GM19455 (cell line): ENCODE data around the gene ADGRB3.
"Not testable (repeated sequence)": the region's sequence is repeated elsewhere in the genome, so short reads cannot be mapped to it uniquely, and the experiment has no call there.

Experiments
- ATAC-seq: cut with Tn5 transposase; IDR thresholded peaks from one replicate; pipeline ENCODE4 v1.9.1; 2021; ENCODE audit not compliant: unreplicated experiment

The ADGRB3 gene

DNA sequence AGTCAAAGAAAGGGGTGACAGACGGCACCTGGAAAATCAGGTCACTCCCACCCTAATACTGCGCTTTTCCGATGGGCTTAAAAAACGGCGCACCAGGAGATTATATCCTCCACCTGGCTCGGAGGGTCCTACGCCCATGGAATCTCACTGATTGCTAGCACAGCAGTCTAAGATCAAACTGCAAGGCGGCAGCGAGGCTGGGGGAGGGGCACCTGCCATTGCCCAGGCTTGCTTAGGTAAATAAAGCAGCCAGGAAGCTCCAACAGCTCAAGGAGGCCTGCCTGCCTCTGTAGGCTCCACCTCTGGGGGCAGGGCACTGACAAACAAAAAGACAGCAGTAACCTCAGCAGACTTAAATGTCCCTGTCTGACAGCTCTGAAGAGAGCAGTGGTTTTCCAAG is 277.7 kb downstream of the ADGRB3 start:
- ATAC-seq: not testable (repeated sequence)

DNA sequence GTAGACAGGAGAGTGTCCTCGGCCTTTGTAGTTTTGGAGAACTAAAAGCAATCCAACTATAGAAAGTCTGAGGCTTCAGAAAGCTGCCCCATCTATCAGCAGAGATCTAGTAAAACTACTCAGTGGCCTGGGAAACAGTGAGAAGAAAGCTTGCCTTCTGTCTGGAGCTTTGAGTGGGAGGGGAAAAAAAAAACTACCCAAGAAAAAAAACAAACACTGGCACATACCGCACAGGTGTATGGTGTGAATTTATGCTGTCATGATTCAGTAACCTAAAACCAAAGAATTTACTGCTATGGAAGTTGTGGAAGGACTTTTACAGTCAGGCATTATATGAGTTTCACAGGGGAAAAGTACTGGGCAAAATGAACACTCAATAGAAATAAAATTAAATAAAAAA is 280.5 kb downstream of the ADGRB3 start:
- no peak for ATAC-seq

GRCh38 chr6:68919537-68919936 is 284.5 kb downstream of the ADGRB3 start:
- no peak for ATAC-seq

DNA sequence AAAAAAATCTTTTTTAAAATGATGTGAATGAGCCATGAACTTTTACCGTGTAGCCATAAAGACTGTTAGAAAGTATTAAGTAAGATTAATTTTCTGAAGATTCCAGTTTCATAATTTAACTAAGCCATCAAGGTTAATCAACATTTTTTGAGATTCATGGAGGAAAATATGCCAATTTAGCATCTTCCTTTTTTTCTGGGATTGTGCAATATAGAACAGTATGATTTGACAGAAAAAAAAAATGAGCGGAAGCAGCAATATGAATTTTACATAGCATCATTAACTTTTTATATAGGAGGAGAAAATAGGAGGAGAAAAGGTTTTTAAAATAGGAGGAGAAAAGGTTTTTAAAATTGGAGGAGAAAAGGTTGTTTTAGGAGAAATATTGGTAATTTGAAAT is 306.3 kb downstream of the ADGRB3 start:
- ATAC-seq: no peak

GRCh38 chr6:68947721-68948120 is 312.6 kb downstream of the ADGRB3 start:
- no peak for ATAC-seq

- ATAC-seq: no peak
Measured at GRCh38 chr6:68951270-68951669, 316.2 kb downstream of the ADGRB3 start.

GRCh38 chr6:68958327-68958726 is 323.2 kb downstream of the ADGRB3 start:
- ATAC-seq: no peak

GRCh38 chr6:68967549-68968300 is 332.6 kb downstream of the ADGRB3 start:
- ATAC-seq: peak; percentile 79

GRCh38 chr6:68968301-68968649 is 333.2 kb downstream of the ADGRB3 start:
- ATAC-seq: no peak

DNA sequence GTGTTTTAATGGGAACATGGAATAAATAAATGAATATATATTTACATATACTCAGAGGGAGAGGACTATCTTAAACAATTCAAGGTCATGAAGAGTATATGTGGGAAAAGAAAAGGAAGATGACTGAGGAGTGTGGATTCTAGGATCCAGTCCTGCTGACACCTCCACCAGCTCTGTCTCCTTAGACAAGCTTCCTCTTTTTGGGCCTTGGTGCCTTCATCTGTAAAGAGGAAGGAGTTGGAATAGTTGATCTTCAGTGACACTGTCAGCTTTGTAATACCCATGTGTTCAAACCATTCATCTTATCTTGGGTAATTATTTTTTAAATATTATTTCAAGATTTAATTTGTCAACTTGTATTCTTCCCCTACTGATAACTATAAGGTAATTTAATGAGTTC is 338.0 kb downstream of the ADGRB3 start:
- ATAC-seq: no peak

- ATAC-seq: no peak
Measured at GRCh38 chr6:68975064-68975463, 340.0 kb downstream of the ADGRB3 start.

GRCh38 chr6:68975816-68976215 is 340.7 kb downstream of the ADGRB3 start:
- ATAC-seq: no peak

DNA sequence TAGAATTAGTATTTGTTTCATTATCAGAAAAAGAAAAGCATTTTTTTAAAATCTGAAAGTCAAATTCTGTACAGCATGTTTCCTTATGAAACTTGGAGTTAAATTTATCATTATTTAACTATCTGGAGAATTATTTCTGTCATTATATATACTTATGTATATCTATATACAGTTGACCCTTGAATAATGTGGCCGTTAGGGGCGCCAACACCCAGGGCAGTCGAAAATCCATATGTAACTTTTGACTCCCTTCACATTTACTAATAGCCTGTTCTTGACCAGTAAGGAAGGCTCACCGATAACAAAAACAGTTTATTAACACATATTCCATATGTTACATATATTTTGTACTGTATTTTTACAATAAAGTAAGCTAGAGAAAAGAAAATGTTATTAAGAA is 341.2 kb downstream of the ADGRB3 start:
- ATAC-seq: no peak

DNA sequence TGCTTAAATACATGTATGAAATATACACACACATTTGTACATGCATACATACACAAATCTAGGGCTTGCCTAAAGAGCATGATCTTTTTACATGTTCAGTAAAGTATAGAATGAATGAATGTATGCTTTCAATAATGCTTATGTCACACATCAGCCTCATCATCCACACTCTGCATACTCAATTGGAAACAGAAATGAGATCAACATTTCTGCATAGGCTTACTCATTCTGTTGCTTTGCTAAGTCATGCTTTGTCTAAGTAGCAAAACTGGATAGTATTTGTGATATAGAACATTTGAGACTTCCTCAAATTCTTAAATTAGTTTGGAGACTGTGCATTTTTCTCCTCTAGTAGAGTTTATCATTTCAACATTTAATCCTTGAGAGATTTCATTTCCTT is 343.3 kb downstream of the ADGRB3 start:
- ATAC-seq: no peak

DNA sequence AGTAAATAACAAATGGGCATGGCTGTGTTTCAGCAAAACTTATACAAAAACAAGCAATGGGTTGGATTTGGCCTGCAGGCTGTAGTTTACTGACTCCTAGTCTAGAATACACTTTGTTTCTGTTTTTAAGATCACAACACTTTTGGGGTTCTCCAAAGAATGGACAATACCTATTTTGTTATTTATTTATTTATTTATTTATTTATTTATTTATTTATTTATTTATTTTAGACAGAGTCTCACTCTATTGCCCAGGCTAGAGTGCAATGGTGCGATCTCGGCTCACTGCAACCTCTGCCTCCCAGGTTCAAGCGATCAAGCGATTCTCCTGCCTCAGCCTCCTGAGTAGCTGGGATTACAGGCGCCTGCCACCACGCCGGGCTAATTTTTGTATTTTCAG is 346.6 kb downstream of the ADGRB3 start:
- ATAC-seq: not testable (repeated sequence)

DNA sequence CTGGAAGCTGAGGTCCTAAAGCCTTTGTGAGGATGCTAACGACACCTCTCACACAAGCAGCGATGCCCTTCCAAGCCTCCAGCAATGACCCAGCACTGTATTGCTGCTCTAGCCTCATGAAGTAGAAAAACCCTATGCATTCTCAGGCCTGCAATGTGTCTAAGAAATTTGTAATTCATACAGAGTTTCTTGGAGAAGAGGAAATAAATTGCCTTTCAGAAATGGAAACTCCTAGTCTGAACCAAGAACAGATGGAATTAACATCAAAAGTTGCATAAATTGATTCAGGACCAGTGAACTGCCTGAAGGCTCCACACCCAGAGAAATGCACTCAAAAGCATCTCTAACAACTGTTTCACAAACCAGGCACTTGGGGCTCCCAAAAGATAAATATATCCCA is 353.6 kb downstream of the ADGRB3 start:
- no peak for ATAC-seq

DNA sequence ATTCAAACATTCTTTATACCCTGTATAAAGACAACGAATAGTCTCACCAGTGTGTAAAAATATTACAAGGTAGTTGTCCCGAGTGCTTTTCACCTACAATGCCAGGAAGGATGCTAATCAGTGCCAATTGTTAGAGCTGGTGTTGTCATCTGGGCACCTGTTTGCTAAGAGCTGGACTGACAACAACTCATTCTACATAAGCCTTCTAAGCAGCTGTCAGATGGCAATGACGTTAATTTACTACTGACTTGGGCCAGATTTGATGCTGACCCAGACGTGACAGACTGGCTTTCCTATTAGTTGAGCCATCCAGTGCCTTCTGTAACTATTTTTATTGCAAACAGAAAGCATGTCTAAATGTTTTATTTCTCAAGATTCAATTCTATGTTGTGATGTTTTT is 355.2 kb downstream of the ADGRB3 start:
- ATAC-seq: no peak

DNA sequence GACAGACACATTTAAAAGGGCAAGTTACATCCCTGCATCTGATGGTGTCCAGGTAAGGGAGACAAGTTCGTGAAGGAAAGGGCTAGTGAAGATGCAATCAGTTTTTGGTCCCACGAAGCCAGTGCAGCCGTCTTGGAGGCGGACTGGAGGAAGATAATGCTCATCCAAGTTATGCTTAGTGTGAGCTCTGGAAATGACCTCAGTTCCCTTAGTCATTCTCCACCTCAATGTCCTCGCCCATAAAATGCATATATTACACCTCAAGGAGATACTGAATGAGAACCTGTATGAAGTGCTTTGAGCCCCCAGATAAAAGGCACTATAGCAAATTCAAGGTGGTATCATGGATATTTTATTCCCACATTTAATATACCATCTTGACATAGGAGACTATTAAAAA is 358.8 kb downstream of the ADGRB3 start:
- no peak for ATAC-seq

DNA sequence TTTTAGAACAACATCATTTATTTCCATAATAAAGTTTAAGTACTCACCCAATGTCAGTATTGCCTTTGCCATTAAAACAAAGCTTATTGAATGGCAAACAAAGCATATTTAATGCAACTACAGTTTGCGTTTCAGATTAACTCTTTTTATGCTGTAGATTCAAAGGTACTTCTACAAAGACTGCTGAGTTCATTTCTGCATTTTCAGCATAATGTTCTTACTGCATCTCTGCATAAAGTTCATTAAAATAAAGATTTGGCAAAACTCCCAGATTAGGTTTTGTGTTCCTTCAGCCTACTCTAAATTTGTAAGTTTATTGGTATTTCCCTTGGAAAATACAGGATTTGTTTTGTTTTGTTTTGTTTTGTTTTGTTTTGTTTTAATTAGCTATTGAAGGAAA is 359.4 kb downstream of the ADGRB3 start:
- ATAC-seq: no peak

GRCh38 chr6:69005199-69005598 is 370.1 kb downstream of the ADGRB3 start:
- ATAC-seq: no peak

DNA sequence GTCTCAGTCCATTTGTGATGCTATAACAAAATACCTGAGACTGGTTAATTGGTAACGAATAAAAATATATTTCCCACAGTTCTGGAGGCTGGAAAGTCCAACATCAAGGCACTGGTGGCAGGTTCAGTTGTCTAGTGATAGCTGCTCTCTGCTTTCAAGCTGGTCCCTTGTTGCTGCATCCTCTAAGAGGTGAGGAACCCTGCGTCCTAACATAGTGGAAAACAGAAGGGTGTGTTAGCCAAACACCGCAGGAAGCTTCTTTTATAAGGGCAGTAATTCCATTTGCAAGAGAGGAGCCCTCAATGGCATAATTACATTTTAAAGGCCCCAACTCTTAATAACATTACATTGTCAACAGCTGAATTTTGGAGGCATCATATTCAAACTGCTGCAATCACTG is 372.7 kb downstream of the ADGRB3 start:
- no peak for ATAC-seq

- ATAC-seq: no peak
Measured at GRCh38 chr6:69012211-69012610, 377.1 kb downstream of the ADGRB3 start.

DNA sequence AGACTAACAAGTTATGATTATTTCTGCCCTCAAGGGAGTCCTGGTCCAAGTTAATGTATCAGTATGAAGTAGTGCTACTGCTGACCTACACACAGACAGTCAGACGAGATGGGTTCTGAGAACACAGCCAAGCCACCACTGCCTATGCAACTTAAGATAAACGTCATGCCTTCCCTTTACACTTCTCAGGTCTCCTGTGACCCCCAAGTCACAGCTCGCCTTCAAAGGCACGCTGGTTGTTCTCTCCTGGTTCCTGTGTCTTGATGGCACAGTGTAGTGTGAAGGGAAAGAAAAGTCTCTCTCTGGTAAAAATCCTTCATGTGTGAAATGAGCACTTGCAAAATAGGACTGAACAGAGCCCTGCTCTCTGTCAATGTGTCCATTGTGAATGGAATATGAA is 377.8 kb downstream of the ADGRB3 start:
- ATAC-seq: no peak
